ENCODE measurements around the gene EXT2.

The EXT2 gene

DNA sequence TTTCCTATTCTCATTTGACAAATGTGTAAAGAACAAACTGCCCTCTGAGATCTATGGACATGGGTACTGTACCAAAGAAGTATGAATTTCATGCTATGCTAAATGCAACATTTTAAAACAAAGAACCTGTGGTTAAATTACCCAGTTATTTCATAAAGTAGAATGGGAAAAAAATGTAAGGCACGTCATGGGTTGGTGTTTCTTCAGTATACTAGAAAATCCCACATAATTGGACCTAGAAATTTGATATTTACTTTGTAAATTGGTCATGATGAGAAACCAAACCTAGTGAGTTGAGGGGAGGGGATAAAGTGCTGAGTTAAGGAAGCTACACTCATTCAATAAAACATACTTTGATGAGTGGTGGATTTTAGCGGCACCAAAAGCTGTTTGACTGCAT, 110.4 kb downstream of the EXT2 start:
- Histone ChIP-seq H3K4me3 (ENCODE audit: insufficient read depth, low read depth, low read length, poor library complexity, severe bottlenecking) (no peak overlapping the region), H3K27ac (ENCODE audit: insufficient read depth, low read length, poor library complexity, severe bottlenecking) (no peak overlapping the region), H3K36me3 (ENCODE audit: control insufficient read depth, insufficient read depth, low read length) (peaks cover 22% of the 10 kb centered on the region), H3K4me1 (ENCODE audit: control insufficient read depth, insufficient read depth, low read length, poor library complexity, severe bottlenecking) (no peaks in the 10 kb centered on the region), H3K27me3 (replicated peaks; ENCODE audit: control insufficient read depth, insufficient read depth, low read length, poor library complexity, severe bottlenecking) (no peaks in the 10 kb centered on the region), H3K9me3 (ENCODE audit: control insufficient read depth, low read length) (no peaks in the 10 kb centered on the region)
- no peak for DNase-seq

DNA sequence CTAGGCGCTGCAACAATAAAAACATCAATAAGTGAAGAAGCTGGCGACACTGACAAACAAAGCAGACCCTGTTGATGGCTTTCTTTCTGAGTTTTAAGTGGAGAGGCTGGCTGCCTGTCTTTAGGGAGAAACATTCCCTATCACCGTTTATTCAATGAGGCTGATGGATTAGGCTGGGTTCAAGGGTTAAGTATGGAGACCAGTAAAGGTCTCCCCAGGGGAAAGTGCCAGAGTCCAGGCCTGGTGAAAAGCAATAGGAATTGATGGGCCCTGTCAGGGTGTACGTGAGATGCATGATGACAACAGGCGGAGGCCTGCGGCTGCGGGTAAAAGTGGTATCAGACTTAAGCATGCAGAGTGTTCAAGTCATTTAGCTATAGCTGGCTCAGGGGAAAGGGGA, 111.8 kb downstream of the EXT2 start:
- H3K36me3 ChIP-seq (ENCODE audit: control insufficient read depth, insufficient read depth, low read length) = peaks cover 22% of the 10 kb centered on the region
- peaks cover 1% of the 10 kb centered on the region for H3K9me3 ChIP-seq (ENCODE audit: control insufficient read depth, low read length)
- H3K4me3 ChIP-seq (ENCODE audit: insufficient read depth, low read depth, low read length, poor library complexity, severe bottlenecking) = no peak overlapping the region
- no peaks in the 10 kb centered on the region for H3K27me3 ChIP-seq (replicated peaks; ENCODE audit: control insufficient read depth, insufficient read depth, low read length, poor library complexity, severe bottlenecking)
- no peaks in the 10 kb centered on the region for H3K4me1 ChIP-seq (ENCODE audit: control insufficient read depth, insufficient read depth, low read length, poor library complexity, severe bottlenecking)
- no peak overlapping the region for H3K27ac ChIP-seq (ENCODE audit: insufficient read depth, low read length, poor library complexity, severe bottlenecking)
- no peak for DNase-seq

DNA sequence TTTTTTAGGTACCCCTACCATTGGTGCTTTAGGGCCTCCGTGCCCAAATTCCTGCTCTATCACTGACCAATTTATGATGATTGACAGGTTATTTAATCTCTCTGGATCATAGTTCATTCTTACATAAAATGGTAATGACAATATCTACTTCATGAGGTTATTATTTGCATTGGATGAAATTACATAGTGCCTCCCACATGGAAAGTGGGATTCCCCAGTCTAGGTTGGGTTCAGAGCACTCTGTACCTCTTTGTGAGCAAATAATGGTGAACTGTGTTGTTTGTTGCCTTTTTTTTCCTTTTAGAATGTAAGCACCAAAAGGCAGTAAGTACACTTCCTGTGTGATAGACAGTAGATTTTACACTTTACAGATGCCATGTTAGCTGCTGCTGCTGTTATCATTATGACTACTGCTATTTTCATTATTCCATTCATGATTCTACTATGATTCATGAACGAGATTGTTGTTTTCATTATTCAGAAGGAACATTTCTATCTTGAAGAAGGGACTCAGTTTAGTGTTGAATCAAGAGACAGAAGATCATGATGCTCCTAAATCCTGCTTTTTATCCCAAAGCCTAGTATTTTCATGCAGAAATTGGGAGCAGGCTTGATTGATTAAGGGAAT, 113.6 kb downstream of the EXT2 start:
- Histone ChIP-seq H3K4me3 (ENCODE audit: insufficient read depth, low read depth, low read length, poor library complexity, severe bottlenecking) (no peak overlapping the region), H3K4me1 (ENCODE audit: control insufficient read depth, insufficient read depth, low read length, poor library complexity, severe bottlenecking) (no peaks in the 10 kb centered on the region), H3K27me3 (replicated peaks; ENCODE audit: control insufficient read depth, insufficient read depth, low read length, poor library complexity, severe bottlenecking) (no peaks in the 10 kb centered on the region), H3K27ac (ENCODE audit: insufficient read depth, low read length, poor library complexity, severe bottlenecking) (no peak overlapping the region), H3K36me3 (ENCODE audit: control insufficient read depth, insufficient read depth, low read length) (peaks cover 22% of the 10 kb centered on the region), H3K9me3 (ENCODE audit: control insufficient read depth, low read length) (peaks cover 4% of the 10 kb centered on the region)
- no peak for DNase-seq

DNA sequence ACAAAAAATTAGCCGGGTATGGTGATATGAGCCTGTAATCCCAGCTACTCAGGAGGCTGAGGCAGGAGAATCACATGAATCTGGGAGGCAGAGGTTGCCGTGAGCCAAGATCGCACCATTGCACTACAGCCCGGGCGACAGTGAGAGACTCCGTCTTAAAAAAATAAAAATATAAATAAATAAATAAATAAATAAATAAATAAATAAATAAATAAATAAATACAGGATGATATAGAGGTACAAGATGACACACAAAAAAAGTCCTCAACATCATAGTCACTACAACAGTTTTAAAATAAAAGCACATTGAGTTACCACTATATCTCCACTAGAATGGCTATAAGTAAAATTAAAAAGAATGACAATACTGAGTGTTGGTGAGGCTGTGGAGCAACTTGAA, 116.7 kb downstream of the EXT2 start:
- H3K9me3 ChIP-seq (ENCODE audit: control insufficient read depth, low read length) = peaks cover 4% of the 10 kb centered on the region
- H3K4me3 ChIP-seq (ENCODE audit: insufficient read depth, low read depth, low read length, poor library complexity, severe bottlenecking) = no peak overlapping the region
- no peak for DNase-seq
- no peak overlapping the region for H3K27ac ChIP-seq (ENCODE audit: insufficient read depth, low read length, poor library complexity, severe bottlenecking)
- peaks cover 11% of the 10 kb centered on the region for H3K36me3 ChIP-seq (ENCODE audit: control insufficient read depth, insufficient read depth, low read length)
- H3K4me1 ChIP-seq (ENCODE audit: control insufficient read depth, insufficient read depth, low read length, poor library complexity, severe bottlenecking) = no peaks in the 10 kb centered on the region
- H3K27me3 ChIP-seq (replicated peaks; ENCODE audit: control insufficient read depth, insufficient read depth, low read length, poor library complexity, severe bottlenecking) = no peaks in the 10 kb centered on the region

DNA sequence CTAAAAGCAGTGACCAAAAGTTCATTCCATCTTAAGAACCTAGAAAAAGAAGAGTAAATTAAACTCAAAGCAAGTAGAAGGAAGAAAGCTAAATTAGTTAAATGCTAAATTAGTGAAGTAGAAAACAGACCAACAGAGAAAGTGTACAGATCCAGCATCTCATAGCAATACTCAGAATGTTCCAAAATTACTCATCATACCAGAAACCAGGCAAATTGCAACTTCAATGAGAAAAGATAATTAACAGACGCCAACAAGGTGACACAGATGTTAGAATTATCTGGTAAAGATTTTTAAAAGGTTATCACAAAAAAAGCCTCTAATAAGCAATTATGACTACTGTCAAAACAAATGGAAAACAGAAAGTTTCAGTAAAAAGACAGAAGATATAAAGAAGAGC, 117.7 kb downstream of the EXT2 start:
- no peak for DNase-seq
- Histone ChIP-seq H3K36me3 (ENCODE audit: control insufficient read depth, insufficient read depth, low read length) (peaks cover 8% of the 10 kb centered on the region), H3K27me3 (replicated peaks; ENCODE audit: control insufficient read depth, insufficient read depth, low read length, poor library complexity, severe bottlenecking) (no peaks in the 10 kb centered on the region), H3K27ac (ENCODE audit: insufficient read depth, low read length, poor library complexity, severe bottlenecking) (no peak overlapping the region), H3K4me1 (ENCODE audit: control insufficient read depth, insufficient read depth, low read length, poor library complexity, severe bottlenecking) (no peaks in the 10 kb centered on the region), H3K4me3 (ENCODE audit: insufficient read depth, low read depth, low read length, poor library complexity, severe bottlenecking) (no peak overlapping the region), H3K9me3 (ENCODE audit: control insufficient read depth, low read length) (peaks cover 4% of the 10 kb centered on the region)

DNA sequence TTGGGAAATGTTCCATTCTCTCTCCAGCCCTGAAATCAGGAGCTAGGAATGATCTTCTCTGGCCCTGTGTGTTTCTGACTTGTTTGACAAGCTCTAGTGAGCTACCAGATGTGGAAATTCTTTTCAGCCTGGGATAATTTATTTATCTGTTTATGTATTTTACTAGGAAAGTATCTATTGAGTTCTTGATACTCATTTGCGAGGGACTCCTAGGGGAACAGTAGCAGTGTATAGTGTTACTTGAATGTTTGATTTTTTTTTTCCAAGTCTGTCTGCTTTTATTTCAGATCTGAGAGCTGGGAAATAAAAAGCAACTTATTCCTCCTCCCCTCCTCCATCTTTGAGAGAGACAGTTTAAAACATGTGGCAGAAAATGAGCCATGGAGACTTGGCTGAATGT, 122.0 kb downstream of the EXT2 start:
- Histone ChIP-seq H3K27ac (ENCODE audit: insufficient read depth, low read length, poor library complexity, severe bottlenecking) (no peak overlapping the region), H3K36me3 (ENCODE audit: control insufficient read depth, insufficient read depth, low read length) (no peaks in the 10 kb centered on the region), H3K4me3 (ENCODE audit: insufficient read depth, low read depth, low read length, poor library complexity, severe bottlenecking) (no peak overlapping the region), H3K9me3 (ENCODE audit: control insufficient read depth, low read length) (peaks cover under 1% of the 10 kb centered on the region), H3K4me1 (ENCODE audit: control insufficient read depth, insufficient read depth, low read length, poor library complexity, severe bottlenecking) (no peaks in the 10 kb centered on the region), H3K27me3 (replicated peaks; ENCODE audit: control insufficient read depth, insufficient read depth, low read length, poor library complexity, severe bottlenecking) (no peaks in the 10 kb centered on the region)
- DNase-seq = no peak

DNA sequence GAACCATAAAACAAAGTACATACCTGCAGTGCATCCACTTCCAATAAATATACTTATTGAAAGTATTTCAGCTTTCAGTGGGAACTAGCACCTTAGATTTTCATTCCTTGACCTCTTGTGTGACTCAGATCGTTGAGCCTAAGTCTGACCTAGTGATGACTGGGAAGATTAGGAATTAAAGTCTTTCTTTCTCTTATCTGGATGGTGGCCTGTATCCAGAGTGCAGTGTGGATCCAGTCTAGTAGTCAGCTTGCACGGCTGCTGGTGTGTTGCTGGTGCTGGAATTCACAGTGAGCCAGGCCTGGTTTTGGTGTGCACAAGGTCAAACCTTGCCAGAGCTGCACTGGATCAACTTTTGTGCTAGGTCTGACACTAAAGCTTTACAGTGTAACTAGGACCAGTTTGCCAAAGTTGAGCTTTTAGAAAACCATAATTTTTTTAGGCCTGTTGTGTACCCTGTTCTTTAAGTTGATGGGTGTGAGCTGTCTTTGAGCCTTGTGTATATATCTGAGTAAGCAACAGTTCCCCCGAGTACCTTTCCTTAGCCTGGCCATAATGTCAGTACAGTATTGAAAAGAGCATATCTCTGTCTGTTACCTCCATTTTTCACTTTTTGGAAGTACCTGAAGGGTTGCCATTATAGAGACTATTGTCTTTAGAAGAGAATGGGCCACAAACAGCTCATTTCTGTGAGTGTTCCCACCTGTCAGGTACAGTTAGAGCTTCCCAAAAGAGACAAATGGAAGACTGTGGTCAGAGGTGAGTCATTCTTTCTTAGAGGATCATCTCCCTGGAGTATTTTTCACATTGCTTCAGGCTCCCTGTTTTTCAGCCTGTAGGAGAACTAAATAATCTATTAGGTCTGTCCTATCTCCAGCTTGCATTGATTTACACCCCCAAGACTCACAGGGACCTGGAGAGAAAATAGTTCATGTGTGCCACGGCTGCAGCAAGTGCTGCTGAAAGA, 124.6 kb downstream of the EXT2 start:
- DNase-seq = no peak
- no peaks in the 10 kb centered on the region for H3K9me3 ChIP-seq (ENCODE audit: control insufficient read depth, low read length)
- H3K4me3 ChIP-seq (ENCODE audit: insufficient read depth, low read depth, low read length, poor library complexity, severe bottlenecking) = no peak overlapping the region
- no peaks in the 10 kb centered on the region for H3K4me1 ChIP-seq (ENCODE audit: control insufficient read depth, insufficient read depth, low read length, poor library complexity, severe bottlenecking)
- no peaks in the 10 kb centered on the region for H3K27me3 ChIP-seq (replicated peaks; ENCODE audit: control insufficient read depth, insufficient read depth, low read length, poor library complexity, severe bottlenecking)
- H3K36me3 ChIP-seq (ENCODE audit: control insufficient read depth, insufficient read depth, low read length) = no peaks in the 10 kb centered on the region
- H3K27ac ChIP-seq (ENCODE audit: insufficient read depth, low read length, poor library complexity, severe bottlenecking) = no peak overlapping the region

DNA sequence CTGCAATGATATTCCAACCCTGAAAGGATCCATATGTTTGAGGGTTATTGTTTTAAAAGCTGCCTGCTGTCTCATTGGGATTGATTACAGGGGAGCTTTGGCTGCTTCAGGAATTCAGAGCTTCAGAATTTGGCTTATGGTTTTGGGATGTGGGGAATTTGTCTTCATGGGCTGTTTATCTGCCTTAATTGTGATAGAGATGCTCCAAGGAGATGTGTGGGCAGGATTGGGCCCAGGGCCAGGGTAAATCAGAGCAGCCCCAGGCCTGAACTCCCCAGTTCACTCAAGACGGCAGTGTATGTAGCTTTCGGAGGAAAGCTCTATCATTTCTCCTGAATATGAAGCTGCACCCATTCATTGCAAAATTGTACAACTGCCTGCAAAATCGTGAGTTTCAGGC, 126.0 kb downstream of the EXT2 start:
- Histone ChIP-seq H3K4me1 (ENCODE audit: control insufficient read depth, insufficient read depth, low read length, poor library complexity, severe bottlenecking) (no peaks in the 10 kb centered on the region), H3K27me3 (replicated peaks; ENCODE audit: control insufficient read depth, insufficient read depth, low read length, poor library complexity, severe bottlenecking) (no peaks in the 10 kb centered on the region), H3K4me3 (ENCODE audit: insufficient read depth, low read depth, low read length, poor library complexity, severe bottlenecking) (no peak overlapping the region), H3K9me3 (ENCODE audit: control insufficient read depth, low read length) (no peaks in the 10 kb centered on the region), H3K27ac (ENCODE audit: insufficient read depth, low read length, poor library complexity, severe bottlenecking) (no peak overlapping the region), H3K36me3 (ENCODE audit: control insufficient read depth, insufficient read depth, low read length) (no peaks in the 10 kb centered on the region)
- no peak for DNase-seq

DNA sequence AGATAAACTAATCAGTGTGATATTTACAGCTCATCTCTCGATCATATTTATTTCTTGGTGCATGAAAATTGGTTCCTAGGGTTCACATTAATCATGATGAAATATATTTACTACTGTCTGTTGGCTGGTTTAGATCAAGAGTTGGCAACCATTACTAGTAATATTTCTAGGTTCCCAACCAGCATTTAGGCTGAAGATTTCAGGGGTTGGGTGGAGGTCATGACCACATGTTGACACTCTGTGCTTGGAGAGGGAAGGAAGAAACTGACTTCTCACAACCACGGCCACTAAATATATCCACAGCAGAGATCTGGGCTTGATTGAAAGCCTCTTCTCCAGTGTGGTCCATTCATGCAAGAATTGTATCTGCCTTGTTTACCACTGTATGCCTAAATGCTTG, 126.5 kb downstream of the EXT2 start:
- H3K4me1 ChIP-seq (ENCODE audit: control insufficient read depth, insufficient read depth, low read length, poor library complexity, severe bottlenecking) = no peaks in the 10 kb centered on the region
- no peak overlapping the region for H3K27ac ChIP-seq (ENCODE audit: insufficient read depth, low read length, poor library complexity, severe bottlenecking)
- no peaks in the 10 kb centered on the region for H3K36me3 ChIP-seq (ENCODE audit: control insufficient read depth, insufficient read depth, low read length)
- no peak overlapping the region for H3K4me3 ChIP-seq (ENCODE audit: insufficient read depth, low read depth, low read length, poor library complexity, severe bottlenecking)
- no peaks in the 10 kb centered on the region for H3K9me3 ChIP-seq (ENCODE audit: control insufficient read depth, low read length)
- DNase-seq = no peak
- H3K27me3 ChIP-seq (replicated peaks; ENCODE audit: control insufficient read depth, insufficient read depth, low read length, poor library complexity, severe bottlenecking) = no peaks in the 10 kb centered on the region

DNA sequence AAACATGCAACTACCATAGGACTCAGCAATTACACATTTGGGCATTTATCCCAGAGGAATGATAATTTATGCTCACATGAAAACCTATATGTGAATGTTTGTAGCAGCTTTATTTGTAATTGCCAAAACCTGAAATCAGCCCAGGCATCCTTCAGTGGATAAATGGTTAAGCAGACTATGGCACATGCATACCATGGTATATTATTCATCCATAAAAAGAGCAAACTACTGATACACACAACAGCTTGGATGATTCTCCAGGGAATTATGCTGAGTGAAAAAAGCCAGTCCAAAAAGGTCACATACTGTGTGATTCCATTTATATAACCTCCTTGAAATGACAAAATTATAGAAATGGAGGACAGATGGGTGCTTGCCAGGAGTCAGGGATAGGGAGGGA, 127.8 kb downstream of the EXT2 start:
- DNase-seq = no peak
- no peak overlapping the region for H3K27ac ChIP-seq (ENCODE audit: insufficient read depth, low read length, poor library complexity, severe bottlenecking)
- H3K4me3 ChIP-seq (ENCODE audit: insufficient read depth, low read depth, low read length, poor library complexity, severe bottlenecking) = no peak overlapping the region
- no peaks in the 10 kb centered on the region for H3K9me3 ChIP-seq (ENCODE audit: control insufficient read depth, low read length)
- H3K27me3 ChIP-seq (replicated peaks; ENCODE audit: control insufficient read depth, insufficient read depth, low read length, poor library complexity, severe bottlenecking) = no peaks in the 10 kb centered on the region
- no peaks in the 10 kb centered on the region for H3K36me3 ChIP-seq (ENCODE audit: control insufficient read depth, insufficient read depth, low read length)
- H3K4me1 ChIP-seq (ENCODE audit: control insufficient read depth, insufficient read depth, low read length, poor library complexity, severe bottlenecking) = no peaks in the 10 kb centered on the region
